Measurements from ENCODE around the gene RACK1.

Gene RACK1

GRCh38 chr5:181259974-181260719 is 16.4 kb upstream of the RACK1 start:
- no peak for DNase-seq (ENCODE audit: low read depth)

GRCh38 chr5:181259283-181259682 is 15.6 kb upstream of the RACK1 start:
- no peak for DNase-seq (ENCODE audit: low read depth)

- DNase-seq (ENCODE audit: low read depth), result no peak
Measured at GRCh38 chr5:181258576-181258975, 14.9 kb upstream of the RACK1 start.

- DNase-seq (ENCODE audit: low read depth), result no peak
Measured at GRCh38 chr5:181255836-181256578, 12.3 kb upstream of the RACK1 start.

- no peak for DNase-seq (ENCODE audit: low read depth)
Measured at GRCh38 chr5:181255276-181255675, 11.6 kb upstream of the RACK1 start.

GRCh38 chr5:181248277-181248676 is 4.6 kb upstream of the RACK1 start:
- DNase-seq (ENCODE audit: low read depth), result no peak

GRCh38 chr5:181246276-181247049 is 2.8 kb upstream of the RACK1 start:
- DNase-seq (ENCODE audit: low read depth), result peak; percentile 27

- no peak for DNase-seq (ENCODE audit: low read depth)
Measured at GRCh38 chr5:181245427-181246275, 1.9 kb upstream of the RACK1 start.

GRCh38 chr5:181243018-181243563 is 615 bp downstream of the RACK1 start:
- no peak for DNase-seq (ENCODE audit: low read depth)

- no peak for DNase-seq (ENCODE audit: low read depth)
Measured at GRCh38 chr5:181242031-181242451, 1.7 kb downstream of the RACK1 start.

GRCh38 chr5:181241393-181241975 is 2.2 kb downstream of the RACK1 start:
- DNase-seq (ENCODE audit: low read depth), result peak; percentile 53

GRCh38 chr5:181239062-181239663 is 4.5 kb downstream of the RACK1 start:
- no peak for DNase-seq (ENCODE audit: low read depth)

GRCh38 chr5:181237729-181238385 is 5.8 kb downstream of the RACK1 start:
- no peak for DNase-seq (ENCODE audit: low read depth)

- no peak for DNase-seq (ENCODE audit: low read depth)
Measured at GRCh38 chr5:181236954-181237641, 6.6 kb downstream of the RACK1 start.

- DNase-seq (ENCODE audit: low read depth), result no peak
Measured at GRCh38 chr5:181236471-181236870, 7.2 kb downstream of the RACK1 start.

GRCh38 chr5:181235689-181236366 is 7.9 kb downstream of the RACK1 start:
- DNase-seq (ENCODE audit: low read depth), result no peak

- no peak for DNase-seq (ENCODE audit: low read depth)
Measured at GRCh38 chr5:181235323-181235688, 8.4 kb downstream of the RACK1 start.

- no peak for DNase-seq (ENCODE audit: low read depth)
Measured at GRCh38 chr5:181234455-181235306, 9.0 kb downstream of the RACK1 start.
